Measurements from ENCODE around the gene HIRA. TPM values are rescaled to one million over a fixed set of nuclear protein-coding genes. Genes with fewer than 3 reads are reported as not detected.
A peak's percentile ranks its signal among the peaks of the same experiment; 100 is the strongest.

Gene HIRA
- total RNA-seq, 1 experiment from 2014 or later = 51.0 TPM

- TF ChIP-seq, protein P1, sequence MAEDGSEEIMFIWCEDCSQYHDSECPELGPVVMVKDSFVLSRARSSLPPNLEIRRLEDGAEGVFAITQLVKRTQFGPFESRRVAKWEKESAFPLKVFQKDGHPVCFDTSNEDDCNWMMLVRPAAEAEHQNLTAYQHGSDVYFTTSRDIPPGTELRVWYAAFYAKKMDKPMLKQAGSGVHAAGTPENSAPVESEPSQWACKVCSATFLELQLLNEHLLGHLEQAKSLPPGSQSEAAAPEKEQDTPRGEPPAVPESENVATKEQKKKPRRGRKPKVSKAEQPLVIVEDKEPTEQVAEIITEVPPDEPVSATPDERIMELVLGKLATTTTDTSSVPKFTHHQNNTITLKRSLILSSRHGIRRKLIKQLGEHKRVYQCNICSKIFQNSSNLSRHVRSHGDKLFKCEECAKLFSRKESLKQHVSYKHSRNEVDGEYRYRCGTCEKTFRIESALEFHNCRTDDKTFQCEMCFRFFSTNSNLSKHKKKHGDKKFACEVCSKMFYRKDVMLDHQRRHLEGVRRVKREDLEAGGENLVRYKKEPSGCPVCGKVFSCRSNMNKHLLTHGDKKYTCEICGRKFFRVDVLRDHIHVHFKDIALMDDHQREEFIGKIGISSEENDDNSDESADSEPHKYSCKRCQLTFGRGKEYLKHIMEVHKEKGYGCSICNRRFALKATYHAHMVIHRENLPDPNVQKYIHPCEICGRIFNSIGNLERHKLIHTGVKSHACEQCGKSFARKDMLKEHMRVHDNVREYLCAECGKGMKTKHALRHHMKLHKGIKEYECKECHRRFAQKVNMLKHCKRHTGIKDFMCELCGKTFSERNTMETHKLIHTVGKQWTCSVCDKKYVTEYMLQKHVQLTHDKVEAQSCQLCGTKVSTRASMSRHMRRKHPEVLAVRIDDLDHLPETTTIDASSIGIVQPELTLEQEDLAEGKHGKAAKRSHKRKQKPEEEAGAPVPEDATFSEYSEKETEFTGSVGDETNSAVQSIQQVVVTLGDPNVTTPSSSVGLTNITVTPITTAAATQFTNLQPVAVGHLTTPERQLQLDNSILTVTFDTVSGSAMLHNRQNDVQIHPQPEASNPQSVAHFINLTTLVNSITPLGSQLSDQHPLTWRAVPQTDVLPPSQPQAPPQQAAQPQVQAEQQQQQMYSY (CRISPR knock-in tag; IDR thresholded peaks at IDR 0.05) = no peak
- TF ChIP-seq ZNF138 (CRISPR knock-in tag; conservative IDR thresholded peaks at IDR 0.05) (no peak), AR (CRISPR knock-in tag; IDR thresholded peaks at IDR 0.05) (no peak), FOXJ3 (CRISPR knock-in tag; IDR thresholded peaks at IDR 0.05; ENCODE audit: borderline replicate concordance) (no peak), CBFB (CRISPR knock-in tag; IDR thresholded peaks at IDR 0.05; ENCODE audit: low read depth) (no peak), MYBL2 (CRISPR knock-in tag; IDR thresholded peaks at IDR 0.05) (no peak)
These were observed 19.1 kb downstream of the HIRA start (continued) for GRCh38 chr22:19412478-19412877.

GRCh38 chr22:19411690-19412045, 19.9 kb downstream of the HIRA start:
- CTCF ChIA-PET = interaction anchor here (0.6 kb wide), 1 partner anchor 340 kb away, joined by 4 read pairs; no protein-coding TSS in a partner anchor
- TF ChIP-seq, protein P2, sequence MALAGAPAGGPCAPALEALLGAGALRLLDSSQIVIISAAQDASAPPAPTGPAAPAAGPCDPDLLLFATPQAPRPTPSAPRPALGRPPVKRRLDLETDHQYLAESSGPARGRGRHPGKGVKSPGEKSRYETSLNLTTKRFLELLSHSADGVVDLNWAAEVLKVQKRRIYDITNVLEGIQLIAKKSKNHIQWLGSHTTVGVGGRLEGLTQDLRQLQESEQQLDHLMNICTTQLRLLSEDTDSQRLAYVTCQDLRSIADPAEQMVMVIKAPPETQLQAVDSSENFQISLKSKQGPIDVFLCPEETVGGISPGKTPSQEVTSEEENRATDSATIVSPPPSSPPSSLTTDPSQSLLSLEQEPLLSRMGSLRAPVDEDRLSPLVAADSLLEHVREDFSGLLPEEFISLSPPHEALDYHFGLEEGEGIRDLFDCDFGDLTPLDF (CRISPR knock-in tag; IDR thresholded peaks at IDR 0.05) = no peak
- TF ChIP-seq, protein P3, sequence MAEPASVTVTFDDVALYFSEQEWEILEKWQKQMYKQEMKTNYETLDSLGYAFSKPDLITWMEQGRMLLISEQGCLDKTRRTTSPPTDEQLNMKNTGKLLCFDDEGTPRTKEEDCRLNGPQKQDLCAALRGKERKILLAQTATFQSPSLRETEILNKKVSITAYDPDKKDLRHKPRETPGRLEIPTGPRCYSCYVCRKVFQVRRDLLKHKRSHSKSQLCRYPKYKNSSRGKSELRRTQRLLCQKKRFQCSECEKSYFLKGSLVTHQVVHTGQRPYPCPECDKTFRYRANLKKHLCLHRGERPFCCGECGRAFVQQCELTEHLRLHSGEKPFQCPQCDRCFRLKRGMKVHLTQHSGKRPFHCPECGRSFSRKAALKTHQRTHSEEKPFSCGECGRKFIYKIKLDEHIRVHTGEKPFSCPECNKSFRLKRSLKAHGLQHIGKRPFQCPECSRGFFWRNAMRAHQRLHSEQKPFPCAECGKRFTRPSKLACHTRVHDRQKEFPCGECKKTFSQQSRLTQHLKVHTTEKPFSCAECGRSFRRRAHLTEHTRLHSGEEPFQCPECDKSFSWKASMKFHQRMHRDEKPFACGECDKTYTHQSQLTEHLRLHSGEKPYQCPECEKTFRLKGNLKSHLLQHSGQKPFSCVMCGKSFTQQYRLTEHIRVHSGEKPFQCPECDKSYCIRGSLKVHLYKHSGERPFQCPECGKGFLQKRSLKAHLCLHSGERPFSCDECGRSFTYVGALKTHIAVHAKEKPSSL (CRISPR knock-in tag; conservative IDR thresholded peaks at IDR 0.05) = no peak
- TF ChIP-seq, protein P4, sequence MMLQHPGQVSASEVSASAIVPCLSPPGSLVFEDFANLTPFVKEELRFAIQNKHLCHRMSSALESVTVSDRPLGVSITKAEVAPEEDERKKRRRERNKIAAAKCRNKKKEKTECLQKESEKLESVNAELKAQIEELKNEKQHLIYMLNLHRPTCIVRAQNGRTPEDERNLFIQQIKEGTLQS (CRISPR knock-in tag; conservative IDR thresholded peaks at IDR 0.05) = no peak
- TF ChIP-seq FOXP4 (CRISPR knock-in tag; IDR thresholded peaks at IDR 0.05) (no peak), SOX15 (CRISPR knock-in tag; IDR thresholded peaks at IDR 0.05) (no peak), MLX (CRISPR knock-in tag; IDR thresholded peaks at IDR 0.05) (no peak), SP1 (CRISPR knock-in tag; conservative IDR thresholded peaks at IDR 0.05) (no peak), CREB1 (CRISPR knock-in tag; IDR thresholded peaks at IDR 0.05) (no peak), SMAD3 (CRISPR knock-in tag; IDR thresholded peaks at IDR 0.05; ENCODE audit: borderline replicate concordance) (no peak), AR (CRISPR knock-in tag; IDR thresholded peaks at IDR 0.05) (no peak), ZSCAN18 (CRISPR knock-in tag; IDR thresholded peaks at IDR 0.05) (no peak)
- TF ChIP-seq, protein P5, sequence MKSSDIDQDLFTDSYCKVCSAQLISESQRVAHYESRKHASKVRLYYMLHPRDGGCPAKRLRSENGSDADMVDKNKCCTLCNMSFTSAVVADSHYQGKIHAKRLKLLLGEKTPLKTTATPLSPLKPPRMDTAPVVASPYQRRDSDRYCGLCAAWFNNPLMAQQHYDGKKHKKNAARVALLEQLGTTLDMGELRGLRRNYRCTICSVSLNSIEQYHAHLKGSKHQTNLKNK (CRISPR knock-in tag; IDR thresholded peaks at IDR 0.05) = no peak

More at GRCh38 chr22:19411690-19412045, 19.9 kb downstream of the HIRA start:
- Mint-ChIP-seq H3K27me3 (ENCODE audit: low read depth) (no peaks in the 10 kb centered on the region), H3K9me3 (no peaks in the 10 kb centered on the region), H3K36me3 (peaks cover 24% of the 10 kb centered on the region), H3K27ac (peak overlapping the region; percentile 65; the same call in 1 of the 2 replicates), H3K4me3 (no peak overlapping the region), H3K4me1 (peaks cover 14% of the 10 kb centered on the region; the same call in 1 of the 2 replicates)
- POLR2A ChIA-PET = no interaction called here
- DNase-seq (ENCODE audit: low spot score) (no peak), ATAC-seq (no peak)
